Stimulated activated CD4-positive, alpha-beta T cell treated with anti-CD3 and anti-CD28 coated beads, Interleukin-4, amount 100 ng/mL, for 4 hours (primary cell): Measurements from ENCODE around the gene ARHGAP15.

Experiments used
- DNase-seq, 2 experiments: peaks; one replicate each; pipeline ENCODE4 v3.0.0-alpha.2; 2020

The ARHGAP15 gene

GRCh38 chr2:143603846-143604565, 474.8 kb downstream of the ARHGAP15 start:
- DNase-seq, result no peak

GRCh38 chr2:143604566-143604959, 475.3 kb downstream of the ARHGAP15 start:
- no peak for DNase-seq

GRCh38 chr2:143607231-143608062, 478.2 kb downstream of the ARHGAP15 start:
- no peak for DNase-seq

- DNase-seq, result no peak
Observed at GRCh38 chr2:143608063-143608423, 478.8 kb downstream of the ARHGAP15 start.

GRCh38 chr2:143608758-143609157, 479.5 kb downstream of the ARHGAP15 start:
- DNase-seq, result no peak

GRCh38 chr2:143611336-143611735, 482.1 kb downstream of the ARHGAP15 start:
- DNase-seq, result no peak

GRCh38 chr2:143615562-143615961, 486.3 kb downstream of the ARHGAP15 start:
- DNase-seq, result no peak

- DNase-seq, result no peak
Observed at GRCh38 chr2:143616452-143616851, 487.2 kb downstream of the ARHGAP15 start.

- DNase-seq, result no peak
Observed at GRCh38 chr2:143617803-143618415, 488.7 kb downstream of the ARHGAP15 start.

GRCh38 chr2:143622106-143622505, 492.9 kb downstream of the ARHGAP15 start:
- no peak for DNase-seq

GRCh38 chr2:143623231-143623908, 494.2 kb downstream of the ARHGAP15 start:
- DNase-seq, result no peak

- DNase-seq, result no peak
Observed at GRCh38 chr2:143623909-143624260, 494.7 kb downstream of the ARHGAP15 start.

- no peak for DNase-seq
Observed at GRCh38 chr2:143629340-143629739, 500.1 kb downstream of the ARHGAP15 start.

- DNase-seq, result no peak
Observed at GRCh38 chr2:143632751-143633374, 503.6 kb downstream of the ARHGAP15 start.

- DNase-seq, result no peak
Observed at GRCh38 chr2:143633419-143633818, 504.2 kb downstream of the ARHGAP15 start.

- DNase-seq, result no peak
Observed at GRCh38 chr2:143635302-143635701, 506.1 kb downstream of the ARHGAP15 start.

GRCh38 chr2:143635936-143636335, 506.7 kb downstream of the ARHGAP15 start:
- DNase-seq, result no peak

GRCh38 chr2:143640826-143641225, 511.6 kb downstream of the ARHGAP15 start:
- no peak for DNase-seq

GRCh38 chr2:143645921-143646645, 516.9 kb downstream of the ARHGAP15 start:
- no peak for DNase-seq

- no peak for DNase-seq
Observed at GRCh38 chr2:143649226-143649740, 520.1 kb downstream of the ARHGAP15 start.

GRCh38 chr2:143652692-143653091, 523.5 kb downstream of the ARHGAP15 start:
- DNase-seq, result no peak

- DNase-seq, result no peak
Observed at GRCh38 chr2:143668234-143668633, 539.0 kb downstream of the ARHGAP15 start.
